GM19455 (cell line): ENCODE measurements around the gene VANGL2.

Experiments
- ATAC-seq: cut with Tn5 transposase; IDR thresholded peaks from one replicate; pipeline ENCODE4 v1.9.1; 2021; ENCODE audit not compliant: unreplicated experiment

The VANGL2 gene

GRCh38 chr1:160400223-160400645, at the start of gene VANGL2:
Gene VANGL2 (plus strand): TSS chr1:160400564. CDS start chr1:160415838, 15,274 bp downstream.
- ATAC-seq, result no peak

GRCh38 chr1:160351629-160352028, 48.7 kb upstream of the VANGL2 start:
- ATAC-seq, result no peak

GRCh38 chr1:160352555-160352954, 47.8 kb upstream of the VANGL2 start:
- ATAC-seq, result no peak

GRCh38 chr1:160353223-160353622, 47.1 kb upstream of the VANGL2 start:
- ATAC-seq, result no peak

GRCh38 chr1:160354388-160354985, 45.9 kb upstream of the VANGL2 start:
- no peak for ATAC-seq

GRCh38 chr1:160357286-160358002, 42.9 kb upstream of the VANGL2 start:
- no peak for ATAC-seq

- no peak for ATAC-seq
Measured at GRCh38 chr1:160358073-160358472, 42.3 kb upstream of the VANGL2 start.

GRCh38 chr1:160359559-160360226, 40.7 kb upstream of the VANGL2 start:
- ATAC-seq, result no peak

GRCh38 chr1:160360227-160360695, 40.1 kb upstream of the VANGL2 start:
- ATAC-seq, result no peak

GRCh38 chr1:160361199-160361598, 39.2 kb upstream of the VANGL2 start:
- ATAC-seq, result no peak

GRCh38 chr1:160361814-160362167, 38.6 kb upstream of the VANGL2 start:
- ATAC-seq, result no peak

GRCh38 chr1:160362168-160362957, 38.0 kb upstream of the VANGL2 start:
- ATAC-seq, result no peak

GRCh38 chr1:160363010-160363409, 37.4 kb upstream of the VANGL2 start:
- ATAC-seq, result no peak

- no peak for ATAC-seq
Measured at GRCh38 chr1:160363951-160364735, 36.2 kb upstream of the VANGL2 start.

- no peak for ATAC-seq
Measured at GRCh38 chr1:160365325-160365724, 35.0 kb upstream of the VANGL2 start.

GRCh38 chr1:160366731-160367515, 33.4 kb upstream of the VANGL2 start, which contains the start of gene NHLH1:
Gene NHLH1 (plus strand): TSS chr1:160367071. CDS start chr1:160370732, 3,661 bp downstream.
- no peak for ATAC-seq

GRCh38 chr1:160367516-160367900, 32.9 kb upstream of the VANGL2 start:
- no peak for ATAC-seq

GRCh38 chr1:160367934-160368923, 32.1 kb upstream of the VANGL2 start:
- ATAC-seq, result no peak
